IPS-15b (cell line): ENCODE results near the gene UBAC2.

ENCODE experiments used
- H3K27me3 ChIP-seq: one replicate; pipeline ENCODE4 v1.6.1; 2013; ENCODE audit warnings: low read length; ENCODE audit not compliant: control insufficient read depth, insufficient read depth
- H3K36me3 ChIP-seq: one replicate; pipeline ENCODE4 v1.6.1; 2013; ENCODE audit warnings: low read length; ENCODE audit not compliant: control insufficient read depth, insufficient read depth
- H3K4me1 ChIP-seq: one replicate; pipeline ENCODE4 v1.6.1; 2013; ENCODE audit warnings: mild to moderate bottlenecking, low read length; ENCODE audit not compliant: control insufficient read depth, insufficient read depth
- H3K4me3 ChIP-seq: one replicate; pipeline ENCODE4 v1.5.1; 2013; ENCODE audit warnings: low read depth, low read length
- H3K9ac ChIP-seq: one replicate; pipeline ENCODE4 v1.6.1; 2013; ENCODE audit warnings: low read depth, mild to moderate bottlenecking, low read length
- H3K9me3 ChIP-seq: one replicate; pipeline ENCODE4 v1.6.1; 2013; ENCODE audit warnings: mild to moderate bottlenecking, low read length; ENCODE audit not compliant: control insufficient read depth, insufficient read depth

The UBAC2 gene

GRCh38 chr13:99327126-99327525, 126.5 kb downstream of the UBAC2 start:
- no peaks in the 10 kb centered on the region for H3K36me3 ChIP-seq
- no peaks in the 10 kb centered on the region for H3K9me3 ChIP-seq
- H3K27me3 ChIP-seq: no peaks in the 10 kb centered on the region
- no peak overlapping the region for H3K4me3 ChIP-seq
- H3K4me1 ChIP-seq: no peaks in the 10 kb centered on the region
- H3K9ac ChIP-seq: no peak overlapping the region

DNA sequence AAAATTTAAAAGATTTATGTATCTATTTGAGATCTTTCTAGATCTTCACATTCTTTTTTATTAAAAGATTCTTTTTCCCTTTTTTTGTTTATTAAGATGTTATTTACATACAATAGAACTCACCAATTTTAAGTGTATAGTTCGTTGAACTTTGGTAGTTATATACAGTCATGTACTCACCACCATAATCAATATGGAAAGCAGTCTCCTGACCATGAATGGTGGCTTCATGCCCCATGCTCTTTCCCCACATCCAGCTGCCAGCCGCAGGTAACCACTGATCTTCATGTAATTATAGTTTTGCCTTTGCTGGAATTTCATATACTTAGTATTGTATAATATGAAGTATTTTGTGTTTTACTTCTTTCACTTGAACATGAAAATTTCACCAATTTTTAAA, 127.1 kb downstream of the UBAC2 start:
- H3K36me3 ChIP-seq: no peaks in the 10 kb centered on the region
- H3K9me3 ChIP-seq: no peaks in the 10 kb centered on the region
- H3K4me1 ChIP-seq: no peaks in the 10 kb centered on the region

DNA sequence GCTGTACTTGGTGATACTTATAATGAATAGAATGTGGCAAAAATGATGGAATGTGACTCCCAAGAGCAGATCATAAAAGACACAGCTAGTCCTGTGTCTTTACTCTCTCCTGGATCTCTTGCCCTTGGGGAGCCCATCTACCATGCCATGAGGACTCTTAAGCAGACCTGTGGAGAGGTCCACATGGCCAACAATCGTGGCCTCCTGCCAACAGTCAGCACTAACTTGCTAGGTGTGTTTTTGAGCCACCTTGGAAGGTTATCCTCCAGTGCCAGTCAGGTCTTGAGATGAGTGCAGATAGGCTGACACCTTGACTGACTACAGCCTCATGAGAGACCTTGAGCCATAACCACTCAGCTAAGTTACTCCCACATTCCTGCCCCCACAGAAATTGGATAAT, 128.8 kb downstream of the UBAC2 start:
- H3K27me3 ChIP-seq: no peaks in the 10 kb centered on the region
- H3K9me3 ChIP-seq: no peaks in the 10 kb centered on the region
- H3K36me3 ChIP-seq: no peaks in the 10 kb centered on the region
- no peaks in the 10 kb centered on the region for H3K4me1 ChIP-seq
- no peak overlapping the region for H3K4me3 ChIP-seq
- H3K9ac ChIP-seq: no peak overlapping the region

More for the DNA sequence above, 127.1 kb downstream of the UBAC2 start:
- Histone ChIP-seq H3K27me3 (no peaks in the 10 kb centered on the region), H3K9ac (no peak overlapping the region), H3K4me3 (no peak overlapping the region)

DNA sequence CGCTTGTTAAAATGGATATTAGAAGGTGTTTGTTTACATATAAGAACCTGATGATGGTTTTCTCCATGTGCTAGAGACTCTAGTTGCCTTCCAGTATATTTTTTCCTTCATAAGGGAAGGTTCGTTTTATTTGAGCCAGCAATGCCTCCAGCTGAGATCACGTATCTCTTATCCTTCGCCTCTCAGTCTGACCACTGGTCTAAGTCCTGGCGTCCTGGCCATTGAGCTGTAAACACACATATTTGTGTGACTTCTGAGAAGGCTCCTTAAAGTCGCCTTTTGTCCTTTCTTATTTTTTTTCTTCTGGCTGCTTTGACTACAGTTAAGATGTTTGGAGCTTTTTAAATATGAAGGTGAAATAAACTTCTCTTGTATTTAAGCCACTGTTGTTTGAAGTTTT, 130.3 kb downstream of the UBAC2 start:
- Histone ChIP-seq H3K4me3 (no peak overlapping the region), H3K4me1 (no peaks in the 10 kb centered on the region), H3K9me3 (no peaks in the 10 kb centered on the region), H3K27me3 (no peaks in the 10 kb centered on the region), H3K9ac (no peak overlapping the region), H3K36me3 (no peaks in the 10 kb centered on the region)

GRCh38 chr13:99331881-99332293, 131.2 kb downstream of the UBAC2 start:
- no peaks in the 10 kb centered on the region for H3K9me3 ChIP-seq
- H3K9ac ChIP-seq: no peak overlapping the region
- H3K27me3 ChIP-seq: no peaks in the 10 kb centered on the region
- no peaks in the 10 kb centered on the region for H3K36me3 ChIP-seq
- no peak overlapping the region for H3K4me3 ChIP-seq
- no peaks in the 10 kb centered on the region for H3K4me1 ChIP-seq

DNA sequence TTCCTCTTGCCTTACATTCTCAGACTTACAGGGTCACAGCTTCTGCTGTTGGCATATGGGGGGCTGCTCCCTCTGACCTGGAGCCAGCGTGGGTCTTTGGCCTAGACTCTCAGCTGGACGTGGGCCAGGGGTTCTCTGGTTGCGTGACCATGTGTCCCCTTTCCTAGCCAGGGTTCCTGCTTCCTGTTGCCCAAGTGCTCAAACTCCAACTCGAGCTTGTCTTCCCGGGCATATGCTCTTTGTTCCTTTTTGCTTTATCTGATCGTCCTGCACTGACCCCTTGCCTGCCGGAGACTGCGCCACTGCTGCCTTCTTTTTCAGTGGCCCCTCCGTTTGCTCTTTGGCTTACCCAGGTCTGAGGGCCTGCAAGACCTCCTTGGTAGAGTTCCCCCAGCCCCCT, 131.8 kb downstream of the UBAC2 start:
- Histone ChIP-seq H3K36me3 (no peaks in the 10 kb centered on the region), H3K4me1 (no peaks in the 10 kb centered on the region), H3K27me3 (no peaks in the 10 kb centered on the region), H3K9me3 (no peaks in the 10 kb centered on the region), H3K4me3 (no peak overlapping the region), H3K9ac (no peak overlapping the region)

GRCh38 chr13:99334221-99334620, 133.6 kb downstream of the UBAC2 start:
- no peaks in the 10 kb centered on the region for H3K36me3 ChIP-seq
- H3K9me3 ChIP-seq: no peaks in the 10 kb centered on the region
- no peak overlapping the region for H3K4me3 ChIP-seq
- H3K9ac ChIP-seq: no peak overlapping the region
- H3K27me3 ChIP-seq: no peaks in the 10 kb centered on the region
- no peaks in the 10 kb centered on the region for H3K4me1 ChIP-seq

DNA sequence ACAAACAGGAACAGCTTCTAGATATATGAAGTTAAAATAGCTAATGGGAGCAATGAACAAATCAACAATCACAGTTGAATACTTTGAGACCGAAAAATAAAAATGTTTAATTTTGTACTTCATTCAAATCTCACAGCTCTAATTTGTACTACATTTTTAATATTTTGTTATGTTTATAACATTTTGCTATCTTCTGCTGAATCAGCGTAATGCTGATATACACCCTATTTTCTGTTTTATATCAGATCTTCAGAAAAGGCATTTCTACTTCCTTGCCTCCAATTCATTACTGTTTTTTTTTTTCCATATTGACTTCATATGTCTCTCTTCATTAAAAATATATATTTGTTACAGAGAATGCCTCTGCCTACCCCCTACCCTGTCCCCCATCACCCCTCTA, 134.4 kb downstream of the UBAC2 start:
- Histone ChIP-seq H3K4me3 (no peak overlapping the region), H3K27me3 (no peaks in the 10 kb centered on the region), H3K9me3 (no peaks in the 10 kb centered on the region), H3K9ac (no peak overlapping the region), H3K36me3 (no peaks in the 10 kb centered on the region), H3K4me1 (no peaks in the 10 kb centered on the region)

DNA sequence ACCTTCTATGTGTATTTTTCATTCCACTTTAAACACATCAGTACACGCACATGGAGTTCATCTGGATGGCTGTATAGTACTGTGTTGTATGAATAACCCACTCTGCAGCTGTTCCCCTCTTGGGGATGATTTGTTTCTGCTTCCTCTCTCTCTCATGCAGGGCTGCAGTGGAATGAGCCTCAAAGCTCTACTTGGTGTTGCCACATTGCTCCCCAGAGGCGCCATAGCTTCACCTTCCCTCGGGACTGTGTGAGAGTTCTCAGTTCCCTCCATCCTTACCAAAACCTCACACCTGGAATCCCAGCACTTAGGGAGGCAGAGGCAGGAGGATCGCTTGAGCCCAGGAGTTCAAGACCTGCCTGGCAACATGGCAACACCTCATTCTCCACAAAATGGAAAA, 134.9 kb downstream of the UBAC2 start:
- H3K36me3 ChIP-seq: no peaks in the 10 kb centered on the region
- no peaks in the 10 kb centered on the region for H3K4me1 ChIP-seq
- H3K27me3 ChIP-seq: no peaks in the 10 kb centered on the region
- no peaks in the 10 kb centered on the region for H3K9me3 ChIP-seq
- H3K9ac ChIP-seq: no peak overlapping the region
- no peak overlapping the region for H3K4me3 ChIP-seq

- H3K4me1 ChIP-seq: no peaks in the 10 kb centered on the region
- H3K4me3 ChIP-seq: no peak overlapping the region
- H3K9ac ChIP-seq: no peak overlapping the region
- H3K9me3 ChIP-seq: no peaks in the 10 kb centered on the region
- H3K27me3 ChIP-seq: no peaks in the 10 kb centered on the region
- peaks cover 11% of the 10 kb centered on the region for H3K36me3 ChIP-seq
Observed at GRCh38 chr13:99339230-99339721, 138.6 kb downstream of the UBAC2 start.

- no peaks in the 10 kb centered on the region for H3K4me1 ChIP-seq
- peaks cover 11% of the 10 kb centered on the region for H3K36me3 ChIP-seq
- no peak overlapping the region for H3K9ac ChIP-seq
- H3K27me3 ChIP-seq: no peaks in the 10 kb centered on the region
- H3K9me3 ChIP-seq: no peaks in the 10 kb centered on the region
- no peak overlapping the region for H3K4me3 ChIP-seq
Observed at GRCh38 chr13:99339736-99340397, 139.2 kb downstream of the UBAC2 start.

DNA sequence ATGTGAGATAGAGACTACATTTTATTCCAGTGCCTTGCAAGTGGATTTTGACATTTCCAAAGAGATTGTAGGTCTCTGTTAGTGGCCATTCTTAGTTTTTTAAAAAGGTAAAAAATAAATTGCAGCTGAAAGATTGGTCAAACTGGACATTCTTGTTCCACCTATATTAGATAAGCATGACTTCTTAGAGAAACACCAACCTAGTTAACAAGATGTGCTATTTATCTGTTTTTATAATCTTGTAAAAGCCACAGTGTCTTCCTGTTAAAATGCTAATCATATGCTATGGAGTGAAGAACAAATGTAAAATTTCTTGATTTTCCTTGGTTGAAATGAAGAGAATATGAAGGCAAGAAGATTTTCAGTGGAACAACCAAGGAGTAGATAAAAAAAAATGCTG, 140.0 kb downstream of the UBAC2 start:
- Histone ChIP-seq H3K36me3 (peaks cover 11% of the 10 kb centered on the region), H3K27me3 (no peaks in the 10 kb centered on the region), H3K4me1 (no peaks in the 10 kb centered on the region), H3K4me3 (no peak overlapping the region), H3K9ac (no peak overlapping the region), H3K9me3 (no peaks in the 10 kb centered on the region)
